Ammon's horn (tissue), 1 donor: ENCODE results near the gene CCDC17.
A peak's percentile ranks its signal among the peaks of the same experiment; 100 is the strongest.
"Not testable (repeated sequence)": the region's sequence is repeated elsewhere in the genome, so short reads cannot be mapped to it uniquely, and the experiment has no call there.

Source experiments
- DNase-seq: peaks from one replicate; pipeline ENCODE4 v3.0.0-alpha.2; 2016; ENCODE audit warnings: low spot score

The CCDC17 gene

GRCh38 chr1:45621895-45622523 lies 1.8 kb downstream of the CCDC17 start:
- no peak for DNase-seq

GRCh38 chr1:45621501-45621836 lies 2.4 kb downstream of the CCDC17 start:
- DNase-seq = peak; percentile 34

- DNase-seq = no peak
These were observed 3.0 kb downstream of the CCDC17 start for GRCh38 chr1:45620588-45621500.

- no peak for DNase-seq
These were observed 4.5 kb downstream of the CCDC17 start for GRCh38 chr1:45619149-45619921.

- no peak for DNase-seq
These were observed 6.2 kb downstream of the CCDC17 start for GRCh38 chr1:45617618-45618017.

GRCh38 chr1:45615885-45616284 lies 8.0 kb downstream of the CCDC17 start:
- no peak for DNase-seq

GRCh38 chr1:45612941-45613579 lies 10.8 kb downstream of the CCDC17 start:
- no peak for DNase-seq

- no peak for DNase-seq
These were observed 13.1 kb downstream of the CCDC17 start for GRCh38 chr1:45610589-45611226.

- DNase-seq = no peak
These were observed 15.4 kb downstream of the CCDC17 start for GRCh38 chr1:45608175-45609156.

- no peak for DNase-seq
These were observed 16.3 kb downstream of the CCDC17 start for GRCh38 chr1:45607404-45608074.

GRCh38 chr1:45604239-45604638 lies 19.6 kb downstream of the CCDC17 start:
- no peak for DNase-seq

- not testable (repeated sequence) for DNase-seq
These were observed 27.1 kb downstream of the CCDC17 start for GRCh38 chr1:45596765-45597164.

GRCh38 chr1:45594412-45594811 lies 29.4 kb downstream of the CCDC17 start:
- no peak for DNase-seq

- DNase-seq = no peak
These were observed 34.0 kb downstream of the CCDC17 start for GRCh38 chr1:45589861-45590260.

GRCh38 chr1:45586769-45587168 lies 37.1 kb downstream of the CCDC17 start:
- DNase-seq = no peak

GRCh38 chr1:45585496-45586075 lies 38.3 kb downstream of the CCDC17 start:
- no peak for DNase-seq

- DNase-seq = no peak
These were observed 38.8 kb downstream of the CCDC17 start for GRCh38 chr1:45585110-45585426.

GRCh38 chr1:45584351-45585109 lies 39.3 kb downstream of the CCDC17 start:
- DNase-seq = peak; percentile 91
